Uterus (tissue), 2 donors: ENCODE measurements around the gene NFE2L2.

Source experiments
- POLR2A ChIP-seq, 2 donors: fragments of 450-650 bp; IDR thresholded peaks; one replicate each; pipeline ENCODE4 v1.6.1; 2016; ENCODE audit warnings: antibody characterized with exemption in 2 of 2, mild to moderate bottlenecking in 1 of 2, moderate library complexity in 1 of 2
- TF ChIP-seq, protein P1 (sequence below), 4 experiments: fragments of 200-600 bp in 2 of 4; fragments of 450-650 bp in 2 of 4; sonication (generic) in 2 of 4; IDR thresholded peaks; one replicate each; pipeline ENCODE4 v1.5.1; 2016 to 2019; ENCODE audit warnings: antibody characterized with exemption in 4 of 4, mild to moderate bottlenecking in 2 of 4, moderate library complexity in 1 of 4

GRCh38 chr2:177237932-177238331, 26.6 kb downstream of the NFE2L2 start:
- TF ChIP-seq, protein P1, sequence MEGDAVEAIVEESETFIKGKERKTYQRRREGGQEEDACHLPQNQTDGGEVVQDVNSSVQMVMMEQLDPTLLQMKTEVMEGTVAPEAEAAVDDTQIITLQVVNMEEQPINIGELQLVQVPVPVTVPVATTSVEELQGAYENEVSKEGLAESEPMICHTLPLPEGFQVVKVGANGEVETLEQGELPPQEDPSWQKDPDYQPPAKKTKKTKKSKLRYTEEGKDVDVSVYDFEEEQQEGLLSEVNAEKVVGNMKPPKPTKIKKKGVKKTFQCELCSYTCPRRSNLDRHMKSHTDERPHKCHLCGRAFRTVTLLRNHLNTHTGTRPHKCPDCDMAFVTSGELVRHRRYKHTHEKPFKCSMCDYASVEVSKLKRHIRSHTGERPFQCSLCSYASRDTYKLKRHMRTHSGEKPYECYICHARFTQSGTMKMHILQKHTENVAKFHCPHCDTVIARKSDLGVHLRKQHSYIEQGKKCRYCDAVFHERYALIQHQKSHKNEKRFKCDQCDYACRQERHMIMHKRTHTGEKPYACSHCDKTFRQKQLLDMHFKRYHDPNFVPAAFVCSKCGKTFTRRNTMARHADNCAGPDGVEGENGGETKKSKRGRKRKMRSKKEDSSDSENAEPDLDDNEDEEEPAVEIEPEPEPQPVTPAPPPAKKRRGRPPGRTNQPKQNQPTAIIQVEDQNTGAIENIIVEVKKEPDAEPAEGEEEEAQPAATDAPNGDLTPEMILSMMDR (IDR thresholded peaks at IDR 0.05), result no peak
- no peak for TF ChIP-seq POLR2A (IDR thresholded peaks at IDR 0.05)
